GM03348 (cell line): ENCODE results near the gene ADCY9.

Experiments used
- DNase-seq: peaks from one replicate; pipeline ENCODE4 v3.0.0; 2012; ENCODE audit warnings: low spot score

Gene ADCY9

DNA sequence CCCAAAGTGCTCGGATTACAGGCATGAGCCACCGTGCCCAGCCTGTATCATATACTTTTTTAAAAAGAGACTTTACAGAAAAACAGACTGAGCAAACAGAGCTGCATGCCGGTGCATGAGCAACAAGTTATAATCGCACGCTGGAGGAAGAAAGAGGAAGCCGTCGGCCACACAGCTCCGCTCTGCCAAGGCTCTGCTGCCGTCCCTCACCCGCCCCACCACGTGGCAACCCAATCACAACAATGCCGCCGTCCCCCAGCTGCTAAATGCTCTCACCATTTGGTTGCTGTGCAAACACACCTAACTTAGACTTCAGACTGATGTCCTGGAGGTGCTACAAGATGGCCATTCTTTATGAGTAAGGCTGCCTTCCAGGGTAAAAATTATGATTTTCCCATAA lies 83.5 kb downstream of the ADCY9 start:
- DNase-seq: peak; percentile 79

DNA sequence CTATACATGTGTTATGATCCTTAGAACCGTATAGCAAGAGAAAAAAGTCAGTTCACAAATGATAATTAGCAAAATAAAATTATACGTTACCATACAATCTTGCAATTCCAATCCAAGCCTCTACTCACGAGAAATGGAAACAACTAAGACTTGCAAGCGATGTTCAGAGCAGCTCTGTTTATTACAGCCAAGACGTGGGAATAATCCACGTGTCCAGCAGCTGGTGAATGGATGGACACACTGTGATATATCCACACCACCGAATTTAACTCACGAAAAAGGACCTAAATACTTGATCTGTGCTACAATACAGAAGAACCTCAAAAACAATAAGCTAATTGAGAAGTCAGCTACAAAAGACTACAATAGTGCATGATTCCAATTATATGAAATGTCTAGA lies 88.1 kb downstream of the ADCY9 start:
- no peak for DNase-seq

DNA sequence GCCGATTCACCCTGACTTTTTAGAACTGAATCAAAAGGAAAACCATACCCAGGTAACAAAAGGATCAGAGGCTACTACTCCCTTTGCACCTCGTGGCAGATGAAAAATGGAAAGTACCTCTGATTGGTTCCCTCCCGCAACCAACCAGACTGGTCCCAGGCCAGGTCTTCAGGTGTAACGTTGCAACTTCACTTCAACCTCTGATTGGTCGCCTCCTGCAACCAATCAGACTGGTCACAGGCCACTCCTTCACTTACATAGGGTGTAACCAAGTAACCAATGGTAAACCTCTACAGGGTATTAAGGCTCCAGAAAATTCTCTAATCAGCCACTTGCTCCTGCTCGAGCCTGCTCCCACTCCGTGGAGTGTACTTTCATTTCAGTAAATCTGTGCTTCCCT lies 89.4 kb downstream of the ADCY9 start:
- DNase-seq: no peak

DNA sequence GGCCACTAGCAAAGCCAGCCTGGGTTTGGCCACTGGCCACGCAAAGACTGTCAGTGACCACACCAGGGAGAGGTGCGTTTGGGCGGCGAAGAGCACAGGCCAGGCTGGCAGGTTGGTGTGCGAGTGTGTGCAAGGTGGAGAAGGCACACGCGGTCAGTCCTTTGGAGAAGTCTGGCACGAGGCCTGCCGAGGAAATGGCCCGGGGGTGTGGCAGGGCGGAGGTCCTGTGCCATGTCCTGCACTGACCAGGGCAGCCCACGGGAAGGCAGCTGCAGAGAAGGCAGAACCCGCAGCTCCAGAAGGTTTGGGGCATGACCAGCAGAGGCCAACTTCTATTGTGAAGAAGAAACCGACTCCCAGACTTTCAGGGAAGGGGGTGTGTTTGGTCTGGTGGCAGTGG lies 90.8 kb downstream of the ADCY9 start:
- DNase-seq: no peak

DNA sequence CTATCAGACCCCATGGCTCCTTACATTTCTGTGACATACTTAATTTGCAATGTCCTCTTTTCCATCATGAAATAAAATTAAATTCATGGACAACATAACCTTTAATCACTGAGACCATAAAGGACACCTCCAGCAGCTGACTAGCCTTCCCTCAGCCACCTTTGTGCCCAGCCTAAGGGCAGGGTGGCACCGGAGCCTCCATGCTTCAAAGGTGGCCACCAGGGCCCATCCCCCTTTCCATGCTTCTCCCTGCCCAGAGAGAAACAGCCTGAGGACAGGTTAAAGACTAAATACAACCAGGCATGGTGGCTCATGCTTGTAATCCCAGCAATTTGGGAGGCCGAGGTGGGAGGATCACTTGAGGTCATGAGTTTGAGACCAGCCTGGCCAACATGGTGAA lies 94.3 kb downstream of the ADCY9 start:
- DNase-seq: no peak

DNA sequence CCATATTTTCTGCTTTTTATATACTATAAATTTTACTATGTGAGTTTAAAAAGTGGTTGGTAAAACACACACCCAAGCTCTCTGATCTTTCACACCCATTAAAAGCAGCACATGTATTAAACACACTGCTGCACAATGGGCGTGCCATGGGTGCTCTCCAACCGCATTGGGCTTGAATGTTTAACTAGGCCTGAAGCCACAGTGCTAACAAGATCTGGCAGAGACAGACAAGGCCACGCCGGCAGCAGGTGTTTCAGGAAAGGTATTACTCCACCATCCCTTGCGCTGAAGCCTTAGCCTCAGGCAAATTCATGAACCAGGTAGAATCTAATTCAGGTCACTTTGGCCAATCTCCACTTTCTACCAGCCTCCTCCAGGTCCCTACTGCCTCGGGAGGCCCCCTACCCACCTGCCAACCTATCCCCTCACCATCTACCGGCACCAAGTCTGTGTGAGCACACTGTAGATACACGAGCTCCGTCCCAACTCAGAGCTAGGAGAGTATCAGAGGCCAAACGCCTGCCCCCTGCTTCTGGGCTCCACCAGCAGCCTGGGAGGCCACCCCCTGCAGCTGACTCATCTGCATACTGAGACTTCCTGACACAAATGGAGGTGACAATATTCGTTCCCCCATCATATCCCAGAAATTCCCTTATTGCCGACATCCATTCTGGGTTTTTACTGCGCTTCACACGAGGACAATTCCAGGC lies 95.0 kb downstream of the ADCY9 start:
- DNase-seq: no peak

DNA sequence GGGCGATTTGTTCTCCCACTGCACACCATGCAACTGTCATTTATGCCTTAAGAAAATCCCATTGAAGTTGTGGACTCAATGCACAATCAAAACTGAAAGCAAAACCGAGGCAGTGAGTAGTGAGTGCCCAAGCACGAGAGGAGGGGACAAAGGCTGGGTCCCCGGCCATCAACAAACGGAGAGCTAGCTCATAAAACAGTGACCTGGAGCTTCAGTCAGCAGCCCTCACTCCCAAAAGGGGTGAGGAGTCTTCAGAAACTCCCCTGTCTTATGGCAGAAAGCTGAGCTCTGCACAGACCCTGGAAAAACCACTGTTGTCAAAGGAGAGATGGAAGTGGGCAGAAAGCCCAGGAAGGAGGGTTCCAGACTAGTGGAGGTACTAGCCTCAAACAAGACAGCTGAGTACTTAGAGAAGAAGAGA lies 96.9 kb downstream of the ADCY9 start:
- no peak for DNase-seq

DNA sequence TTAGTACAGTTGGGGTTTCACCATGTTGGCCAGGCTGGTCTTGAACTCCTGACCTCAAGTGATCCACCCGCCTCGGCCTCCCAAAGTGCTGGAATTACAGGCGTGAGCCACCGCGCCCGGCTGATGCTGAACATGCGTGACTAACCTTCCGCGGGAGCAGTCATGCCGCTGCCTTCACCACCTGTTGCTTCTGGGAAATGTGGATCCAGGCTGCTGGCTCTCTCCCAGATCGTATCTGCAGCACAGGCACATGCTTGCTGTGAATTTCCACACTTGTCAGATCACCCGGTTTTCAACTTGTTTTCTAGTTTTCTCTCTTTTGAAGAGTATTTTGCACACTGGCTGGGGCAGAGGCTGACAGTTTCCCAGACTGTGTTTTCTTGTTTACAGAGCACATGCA lies 97.9 kb downstream of the ADCY9 start:
- no peak for DNase-seq

DNA sequence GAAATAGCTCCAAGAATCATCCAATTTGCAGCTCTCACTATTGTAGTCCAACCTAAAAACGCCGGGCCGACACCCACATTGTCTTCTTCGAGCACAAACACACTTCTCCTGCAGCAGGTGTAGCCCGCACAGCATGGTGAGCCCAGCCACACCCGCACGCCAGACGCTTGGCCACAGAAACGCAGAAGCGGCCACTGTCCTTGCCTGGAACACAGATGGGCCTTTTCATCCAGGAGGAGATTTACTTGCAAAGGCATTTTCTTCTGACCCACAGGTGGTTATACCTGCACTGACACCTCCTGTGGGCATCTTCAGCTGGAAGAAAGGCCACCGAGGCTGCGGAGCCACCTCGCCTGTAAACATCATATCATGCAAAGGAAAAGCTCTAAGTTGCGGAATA lies 98.4 kb downstream of the ADCY9 start:
- DNase-seq: no peak

DNA sequence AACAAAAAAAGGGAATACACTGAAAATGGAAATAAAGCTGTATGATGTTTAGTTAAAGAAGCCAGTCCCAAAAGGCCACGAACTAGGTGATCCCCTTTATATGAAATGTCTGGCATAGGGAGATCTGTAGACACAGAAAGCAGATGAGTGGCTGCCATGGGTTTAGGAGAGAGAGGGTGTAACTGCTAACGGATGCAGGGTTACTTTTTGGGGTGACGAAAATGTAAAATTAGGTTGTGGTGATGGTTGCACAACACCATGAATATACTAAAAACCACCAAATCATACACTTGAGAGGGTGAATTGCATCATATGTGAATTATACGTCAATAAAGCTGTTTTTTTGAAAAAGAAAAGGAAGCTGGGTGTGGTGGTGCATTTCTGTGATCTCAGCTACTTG lies 99.6 kb downstream of the ADCY9 start:
- DNase-seq: peak; percentile 31

DNA sequence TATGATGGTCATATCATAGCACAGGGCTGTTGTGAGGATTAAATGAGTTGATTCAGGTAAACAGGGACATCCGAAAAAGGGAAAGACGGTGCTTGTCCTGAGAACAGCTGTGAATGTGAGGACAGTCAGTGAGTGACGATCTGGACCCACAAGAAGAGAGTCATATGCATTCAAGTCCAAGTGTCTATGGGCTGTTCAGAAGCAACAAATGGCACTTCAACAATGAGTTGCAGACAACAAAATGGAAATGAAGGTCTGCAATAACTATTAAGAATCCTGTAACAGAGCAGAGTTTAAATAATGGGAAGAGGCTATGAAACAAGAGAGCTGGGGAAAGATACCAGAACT lies 100.3 kb downstream of the ADCY9 start:
- DNase-seq: no peak

DNA sequence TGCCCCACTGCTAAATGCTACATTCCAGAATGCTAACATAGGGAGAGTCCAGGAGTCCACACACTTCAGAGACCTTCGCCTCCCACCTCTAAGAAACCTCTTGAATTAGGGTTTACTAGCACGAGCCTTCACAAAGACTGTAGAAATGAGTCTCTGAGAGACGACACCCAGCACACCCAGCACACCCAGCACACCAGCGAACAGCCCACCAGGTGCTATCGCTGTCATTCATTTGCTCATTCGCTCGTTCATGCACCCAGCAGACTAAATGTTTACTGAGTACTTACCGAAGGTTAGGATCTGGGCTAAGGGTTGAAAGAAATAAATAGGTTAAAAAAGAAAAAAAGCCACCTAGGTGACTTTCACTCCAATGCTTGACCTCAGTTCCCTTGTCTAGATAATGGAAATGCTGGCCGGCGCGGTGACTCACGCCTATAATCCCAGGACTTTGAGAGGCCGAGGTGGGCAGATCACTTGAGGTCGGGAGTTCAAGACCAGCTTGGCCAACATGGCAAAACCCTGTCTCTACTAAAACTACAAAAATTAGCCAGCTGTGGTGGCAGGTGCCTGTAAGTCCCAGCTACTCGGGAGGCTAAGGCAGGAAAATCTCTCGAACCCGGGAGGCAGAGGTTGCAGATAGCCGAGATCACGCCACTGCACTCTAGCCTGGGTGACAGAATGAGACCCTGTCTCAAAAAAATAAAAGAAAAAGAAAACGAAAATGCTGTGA lies 100.8 kb downstream of the ADCY9 start:
- DNase-seq: no peak

DNA sequence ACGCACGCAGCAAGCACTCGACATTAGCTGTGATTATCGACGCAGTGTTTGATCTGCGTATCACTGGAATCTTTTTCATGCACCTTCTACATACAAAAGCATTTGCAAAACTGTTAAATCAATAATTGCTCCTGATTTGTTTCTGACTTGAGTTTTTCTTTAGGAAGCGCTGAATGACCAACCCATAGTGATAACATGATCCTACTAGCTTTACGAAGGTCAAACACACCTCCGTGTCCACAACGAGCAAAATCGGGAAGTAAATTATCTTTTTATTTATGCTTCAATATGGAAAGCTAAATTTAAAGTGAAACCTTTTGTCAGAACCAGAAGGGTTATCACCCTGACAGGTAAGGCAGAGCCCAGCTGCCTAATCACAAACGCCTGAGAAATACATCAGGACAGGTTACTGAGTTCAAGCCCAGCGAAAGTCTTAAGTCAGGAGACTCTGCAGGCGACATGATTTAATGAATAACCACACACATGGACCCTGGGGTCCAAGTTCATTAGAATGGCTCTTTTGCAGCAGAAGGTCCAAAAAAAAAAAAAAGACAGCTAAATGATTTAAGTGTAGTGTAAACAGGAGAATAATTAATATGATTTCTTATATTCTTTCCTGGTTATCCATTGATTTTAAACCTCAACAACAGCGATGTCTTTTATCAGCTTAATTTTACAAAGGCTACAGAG lies 104.2 kb downstream of the ADCY9 start:
- DNase-seq: no peak

DNA sequence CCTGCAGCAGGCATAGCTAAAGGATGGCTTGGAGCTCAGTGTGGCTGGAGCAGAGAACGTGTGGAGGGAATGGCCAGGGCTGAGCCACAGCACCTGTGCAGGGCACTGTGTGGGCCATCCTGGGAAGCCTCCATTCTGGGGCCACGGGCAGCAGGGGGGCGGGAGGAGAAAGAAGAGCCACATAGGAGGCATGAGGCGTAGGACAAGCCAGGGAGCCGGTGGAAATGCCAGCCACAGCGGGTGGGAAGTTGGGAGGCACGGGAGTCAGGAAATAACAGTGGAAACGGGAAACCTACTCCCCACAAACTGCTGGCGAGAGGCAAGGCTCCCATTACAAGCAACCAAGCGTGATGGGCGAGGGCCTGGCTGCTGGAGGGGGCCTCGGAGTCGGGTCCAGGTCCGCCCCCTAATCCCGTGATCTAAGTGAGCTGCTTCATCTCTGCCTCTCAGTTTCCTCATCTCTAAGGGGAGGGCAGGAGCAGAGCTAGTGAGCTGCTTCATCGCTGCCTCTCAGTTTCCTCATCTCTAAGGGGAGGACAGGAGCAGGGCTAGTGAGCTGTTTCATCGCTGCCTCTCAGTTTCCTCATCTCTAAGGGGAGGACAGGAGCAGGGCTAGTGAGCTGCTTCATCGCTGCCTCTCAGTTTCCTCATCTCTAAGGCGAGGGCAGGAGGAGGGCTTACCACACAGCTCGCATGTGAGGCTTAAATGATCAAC lies 104.9 kb downstream of the ADCY9 start:
- no peak for DNase-seq

DNA sequence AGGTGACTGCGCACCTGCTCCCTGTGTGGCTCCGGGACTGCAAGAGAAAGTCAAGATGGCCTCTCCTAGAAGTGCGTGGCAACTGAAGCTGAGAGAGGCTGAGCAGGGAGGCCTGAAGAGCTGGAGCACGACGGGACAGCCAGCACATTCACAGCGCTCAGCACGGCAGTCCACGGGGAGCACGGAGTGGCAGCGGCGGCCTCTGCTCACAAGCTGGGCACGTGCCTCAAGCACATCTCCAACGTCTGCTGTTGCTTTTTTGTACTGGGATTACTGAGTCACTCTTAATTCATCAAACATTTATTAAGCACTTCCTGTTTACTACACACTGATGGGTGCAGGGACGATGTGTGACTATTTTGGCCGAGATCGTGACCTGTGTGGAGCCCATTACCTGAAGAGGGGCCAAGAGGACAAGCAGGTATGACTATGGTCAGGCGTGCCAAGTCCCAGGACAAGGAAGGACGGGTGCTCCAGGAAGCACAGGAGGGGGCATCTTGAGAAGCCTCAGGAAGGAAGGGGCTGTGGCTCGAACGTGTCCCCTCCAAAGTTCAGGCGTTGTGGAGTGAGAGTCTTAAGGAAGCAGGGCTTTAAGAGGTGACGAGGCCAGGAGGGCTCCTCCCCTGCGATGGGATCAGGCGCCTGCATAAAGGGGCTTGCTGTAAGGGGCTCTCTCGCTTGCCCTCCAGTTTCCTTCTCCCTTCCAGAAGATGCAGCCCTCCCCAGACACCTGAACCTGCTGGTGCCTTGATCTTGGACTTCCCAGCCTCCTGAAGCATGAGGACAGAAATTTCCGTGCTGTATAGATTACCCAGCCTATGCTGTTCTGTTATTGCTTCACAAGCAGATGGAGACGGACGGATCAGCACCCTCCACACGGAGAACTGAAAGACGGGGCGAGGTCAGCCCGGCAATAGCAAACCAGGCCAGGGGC lies 105.8 kb downstream of the ADCY9 start:
- no peak for DNase-seq

DNA sequence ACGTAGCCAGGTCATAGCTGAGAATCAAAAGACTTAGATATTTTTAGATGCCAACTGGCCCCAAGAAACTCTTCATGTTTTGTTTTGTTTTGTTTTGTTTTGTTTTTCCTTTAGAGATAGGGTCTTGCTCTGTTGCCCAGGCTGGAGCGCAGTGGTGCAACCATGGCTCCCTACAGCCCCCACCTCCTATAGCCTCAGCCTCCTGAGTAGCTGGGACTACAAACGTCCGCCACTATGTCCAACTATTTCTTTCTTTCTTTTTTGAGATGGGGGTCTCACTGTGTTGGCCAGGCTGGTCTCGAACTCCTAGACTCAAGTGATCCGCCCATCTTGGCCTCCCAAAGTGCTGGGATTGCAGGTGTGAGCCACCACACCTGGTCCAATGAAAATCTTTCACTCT lies 107.1 kb downstream of the ADCY9 start:
- DNase-seq: no peak

DNA sequence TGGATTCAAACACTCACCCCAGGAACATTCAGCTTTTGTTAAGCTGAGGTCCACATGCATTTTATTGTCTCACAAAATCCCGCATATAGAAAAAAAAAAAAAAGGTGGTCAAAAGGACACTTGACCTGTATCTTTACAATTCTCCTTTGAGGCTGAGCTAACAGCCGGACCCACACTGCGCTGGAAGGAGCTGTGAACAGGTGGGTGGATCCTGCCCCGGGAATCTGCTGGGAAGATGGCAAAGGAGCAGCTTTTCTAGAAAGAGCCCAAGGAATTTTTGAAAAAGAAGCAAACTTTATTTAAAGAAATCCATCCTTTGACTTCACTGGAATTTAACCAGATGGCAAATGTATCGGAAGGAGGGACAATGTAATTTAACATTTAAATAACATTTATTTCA lies 108.1 kb downstream of the ADCY9 start:
- DNase-seq: no peak

DNA sequence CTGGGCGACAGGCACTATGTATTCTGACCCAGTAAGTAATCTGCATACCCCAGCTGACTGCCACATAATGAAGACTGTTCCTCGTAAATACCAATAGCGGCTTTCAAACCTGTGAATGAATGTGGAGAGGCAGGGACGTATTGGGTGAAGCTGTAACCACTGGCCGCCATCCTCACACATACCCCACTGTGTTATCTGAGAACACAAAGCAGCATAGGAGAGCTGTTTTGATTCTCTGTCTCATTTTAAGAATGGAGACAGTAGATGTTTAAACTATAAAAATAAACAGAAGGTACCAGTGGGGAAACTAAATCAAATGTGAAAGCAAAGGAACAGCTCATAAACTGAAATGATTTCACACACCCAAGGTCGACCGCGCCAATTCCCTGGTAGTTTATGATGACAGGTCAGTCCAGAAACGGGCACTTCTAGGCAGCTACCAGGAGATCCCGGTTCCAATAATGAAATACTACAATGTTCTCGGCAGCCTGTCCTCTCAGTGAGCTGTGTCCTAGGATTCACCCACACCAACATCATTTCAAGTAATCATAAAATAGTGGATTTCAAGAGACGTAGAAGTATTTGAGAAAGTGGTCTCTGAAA lies 109.7 kb downstream of the ADCY9 start:
- no peak for DNase-seq

DNA sequence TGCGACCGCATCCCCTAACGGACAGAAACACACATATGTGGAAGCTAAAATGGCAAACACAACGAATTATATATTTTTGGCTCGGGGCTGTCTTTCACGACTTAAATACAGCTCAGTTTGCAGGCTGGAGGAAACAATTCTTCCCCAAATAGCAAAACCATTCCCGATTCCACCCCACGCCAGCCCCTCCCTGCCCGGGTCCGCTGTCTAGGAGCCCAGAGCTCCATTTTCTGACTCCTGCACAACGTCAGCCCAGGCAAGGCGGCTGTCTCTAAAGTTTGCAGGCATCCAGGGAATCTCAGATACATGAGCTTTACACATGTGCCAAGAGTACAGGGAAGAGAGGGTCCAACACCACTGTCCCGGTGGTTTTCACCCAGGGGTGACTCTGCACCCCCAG lies 110.5 kb downstream of the ADCY9 start:
- DNase-seq: no peak

DNA sequence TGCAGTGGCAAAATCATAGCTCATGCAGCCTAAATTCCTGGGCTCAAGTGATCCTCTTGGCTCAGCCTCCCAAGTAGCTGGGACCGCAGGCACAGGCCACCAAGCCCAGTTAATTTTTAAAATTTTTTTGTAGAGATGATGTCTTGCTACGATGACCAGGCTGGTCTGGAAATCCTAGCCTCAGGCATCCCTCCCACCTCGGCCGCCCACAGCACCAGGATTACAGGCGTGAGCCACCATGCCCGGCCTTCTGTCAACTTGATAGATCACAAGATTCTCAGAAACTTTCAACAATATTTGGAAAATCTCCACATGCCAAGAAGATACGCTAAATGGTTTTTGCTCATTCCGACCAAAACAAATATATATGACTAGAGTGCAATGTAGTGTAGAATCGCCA lies 111.0 kb downstream of the ADCY9 start:
- DNase-seq: no peak

DNA sequence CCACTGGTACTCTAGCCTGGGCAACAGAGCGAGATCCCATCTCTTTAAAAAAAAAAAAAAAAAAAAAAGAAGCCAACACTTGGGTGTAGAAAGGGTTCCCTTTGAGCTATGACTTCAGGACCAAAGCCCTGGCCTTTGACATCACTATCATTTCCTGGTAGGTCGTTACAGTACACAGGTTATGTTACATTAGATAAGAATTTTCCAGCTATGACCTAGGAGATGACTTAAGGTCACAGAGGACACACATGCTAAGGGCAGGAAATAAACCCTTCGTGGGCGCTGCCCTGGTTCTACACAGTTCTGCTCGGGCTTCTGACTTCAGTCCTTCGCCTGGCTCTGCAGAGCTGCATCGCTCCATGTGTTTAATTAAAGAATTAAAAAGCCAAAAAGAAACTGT lies 112.0 kb downstream of the ADCY9 start:
- no peak for DNase-seq
